ENCODE measurements around the gene UNC5CL. TPM values are rescaled to one million over a fixed set of nuclear protein-coding genes. Genes with fewer than 3 reads are reported as not detected.

UNC5CL gene
- total RNA-seq, 1 donor from 2014 or later: 0.51 TPM

DNA sequence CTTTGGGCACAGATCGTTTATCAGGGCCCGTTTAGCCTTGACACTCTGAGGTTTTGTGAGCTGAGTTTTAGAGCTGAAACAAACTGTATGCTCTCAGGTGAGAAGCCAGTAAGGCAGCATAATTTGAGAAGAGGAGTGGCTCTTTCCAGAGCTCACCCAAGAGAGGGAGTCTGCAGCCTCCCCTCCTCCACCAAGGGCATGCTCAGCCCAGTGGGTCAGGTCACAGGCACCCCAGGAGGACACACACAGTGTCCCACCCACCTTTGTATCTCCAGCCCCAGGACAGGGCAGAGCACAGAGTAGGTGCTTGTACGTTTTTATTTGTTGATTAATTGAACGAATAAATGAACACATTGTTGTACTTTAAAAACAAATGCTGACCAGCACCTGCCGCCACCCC, 6.6 kb upstream of the UNC5CL start:
- Mint-ChIP-seq H3K4me3 (ENCODE audit: unreplicated experiment) (no peak overlapping the region), H3K4me1 (ENCODE audit: unreplicated experiment) (peaks cover 10% of the 10 kb centered on the region), H3K27ac (ENCODE audit: unreplicated experiment) (no peak overlapping the region), H3K27me3 (ENCODE audit: unreplicated experiment) (peaks cover 11% of the 10 kb centered on the region), H3K36me3 (ENCODE audit: unreplicated experiment) (no peaks in the 10 kb centered on the region), H3K9me3 (ENCODE audit: unreplicated experiment) (no peaks in the 10 kb centered on the region)
- no peak for DNase-seq (ENCODE audit: extremely low spot score, unreplicated experiment)
- TF ChIP-seq, protein P1, sequence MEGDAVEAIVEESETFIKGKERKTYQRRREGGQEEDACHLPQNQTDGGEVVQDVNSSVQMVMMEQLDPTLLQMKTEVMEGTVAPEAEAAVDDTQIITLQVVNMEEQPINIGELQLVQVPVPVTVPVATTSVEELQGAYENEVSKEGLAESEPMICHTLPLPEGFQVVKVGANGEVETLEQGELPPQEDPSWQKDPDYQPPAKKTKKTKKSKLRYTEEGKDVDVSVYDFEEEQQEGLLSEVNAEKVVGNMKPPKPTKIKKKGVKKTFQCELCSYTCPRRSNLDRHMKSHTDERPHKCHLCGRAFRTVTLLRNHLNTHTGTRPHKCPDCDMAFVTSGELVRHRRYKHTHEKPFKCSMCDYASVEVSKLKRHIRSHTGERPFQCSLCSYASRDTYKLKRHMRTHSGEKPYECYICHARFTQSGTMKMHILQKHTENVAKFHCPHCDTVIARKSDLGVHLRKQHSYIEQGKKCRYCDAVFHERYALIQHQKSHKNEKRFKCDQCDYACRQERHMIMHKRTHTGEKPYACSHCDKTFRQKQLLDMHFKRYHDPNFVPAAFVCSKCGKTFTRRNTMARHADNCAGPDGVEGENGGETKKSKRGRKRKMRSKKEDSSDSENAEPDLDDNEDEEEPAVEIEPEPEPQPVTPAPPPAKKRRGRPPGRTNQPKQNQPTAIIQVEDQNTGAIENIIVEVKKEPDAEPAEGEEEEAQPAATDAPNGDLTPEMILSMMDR (IDR thresholded peaks at IDR 0.05): no peak

DNA sequence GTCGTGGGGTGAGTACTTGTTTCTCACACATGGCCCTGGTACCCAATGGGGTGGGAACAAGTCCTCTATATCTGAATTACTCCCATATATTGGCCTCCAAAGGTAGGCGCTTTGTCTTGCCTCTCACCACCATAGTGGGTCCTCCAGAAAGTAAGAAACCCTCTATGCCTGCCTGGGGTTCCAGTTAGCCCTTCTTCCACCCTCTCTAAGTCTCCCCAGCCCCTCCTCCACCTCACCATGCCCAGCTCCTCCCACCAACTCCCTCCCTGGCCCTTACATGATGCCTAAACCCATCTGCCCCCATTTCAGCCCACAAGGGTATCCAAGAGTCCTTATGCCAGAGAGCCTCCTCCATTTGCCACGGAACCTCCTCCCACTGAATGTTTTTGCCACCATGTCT, 4.1 kb upstream of the UNC5CL start:
- H3K9me3 Mint-ChIP-seq (ENCODE audit: unreplicated experiment): no peaks in the 10 kb centered on the region
- DNase-seq (ENCODE audit: extremely low spot score, unreplicated experiment): no peak
- TF ChIP-seq, protein P1 (IDR thresholded peaks at IDR 0.05): no peak
- H3K4me3 Mint-ChIP-seq (ENCODE audit: unreplicated experiment): no peak overlapping the region
- H3K27ac Mint-ChIP-seq (ENCODE audit: unreplicated experiment): no peak overlapping the region
- peaks cover 22% of the 10 kb centered on the region for H3K27me3 Mint-ChIP-seq (ENCODE audit: unreplicated experiment)
- H3K4me1 Mint-ChIP-seq (ENCODE audit: unreplicated experiment): peaks cover 6% of the 10 kb centered on the region
- no peaks in the 10 kb centered on the region for H3K36me3 Mint-ChIP-seq (ENCODE audit: unreplicated experiment)

DNA sequence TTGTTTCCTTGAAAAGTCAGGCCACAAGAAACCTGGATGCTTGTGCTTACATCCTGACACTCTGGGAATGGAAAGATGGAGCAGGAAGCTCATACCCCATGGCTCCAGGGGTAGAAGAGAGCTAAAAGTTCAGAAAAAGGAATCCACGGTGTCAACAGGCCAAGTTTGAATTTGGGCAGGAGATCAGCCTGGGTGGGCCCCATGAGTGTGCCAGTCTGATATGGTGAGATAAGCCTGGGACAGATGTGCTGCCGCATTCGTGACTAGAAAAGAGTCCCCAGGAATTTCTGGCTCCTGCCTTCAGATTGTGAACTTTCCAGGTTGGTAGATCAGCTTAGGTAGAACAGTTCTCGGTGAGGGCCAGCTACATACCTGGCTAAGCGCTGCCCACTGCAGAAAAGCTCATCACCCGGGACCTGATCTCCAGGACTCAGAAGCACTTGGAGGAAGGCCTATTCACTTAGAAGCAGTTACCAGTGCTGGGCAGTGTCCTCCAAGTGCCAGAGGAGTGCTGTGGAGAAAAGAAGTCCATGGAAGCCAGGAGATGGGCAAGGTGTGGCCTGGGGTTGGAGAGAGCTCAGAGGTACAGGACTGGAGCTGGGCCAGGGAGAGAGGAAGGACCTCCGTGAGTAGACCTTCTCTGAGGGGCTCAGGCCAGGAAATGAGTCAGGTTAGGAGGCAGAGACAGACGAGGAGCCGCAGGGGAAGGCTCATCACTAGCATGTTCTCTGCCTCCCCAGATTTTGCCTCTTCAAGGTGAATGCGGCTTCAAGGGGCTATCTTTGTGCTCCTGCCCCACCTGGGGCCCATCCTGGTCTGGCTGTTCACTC, 3.4 kb upstream of the UNC5CL start, which contains the start of gene TSPO2:
Gene TSPO2, plus strand, starts transcription at position 242 of the 830 bp plus-strand sequence. Its CDS starts 519 bp downstream, at position 761.
- TF ChIP-seq, protein P1 (IDR thresholded peaks at IDR 0.05): no peak
- Mint-ChIP-seq H3K27me3 (ENCODE audit: unreplicated experiment) (peaks cover 17% of the 10 kb centered on the region), H3K4me1 (ENCODE audit: unreplicated experiment) (peaks cover 6% of the 10 kb centered on the region), H3K27ac (ENCODE audit: unreplicated experiment) (no peak within 1 kb of the TSS), H3K9me3 (ENCODE audit: unreplicated experiment) (no peaks in the 10 kb centered on the region), H3K36me3 (ENCODE audit: unreplicated experiment) (no peaks in the 10 kb centered on the region), H3K4me3 (ENCODE audit: unreplicated experiment) (no peak within 1 kb of the TSS)
- no peak for DNase-seq (ENCODE audit: extremely low spot score, unreplicated experiment)

DNA sequence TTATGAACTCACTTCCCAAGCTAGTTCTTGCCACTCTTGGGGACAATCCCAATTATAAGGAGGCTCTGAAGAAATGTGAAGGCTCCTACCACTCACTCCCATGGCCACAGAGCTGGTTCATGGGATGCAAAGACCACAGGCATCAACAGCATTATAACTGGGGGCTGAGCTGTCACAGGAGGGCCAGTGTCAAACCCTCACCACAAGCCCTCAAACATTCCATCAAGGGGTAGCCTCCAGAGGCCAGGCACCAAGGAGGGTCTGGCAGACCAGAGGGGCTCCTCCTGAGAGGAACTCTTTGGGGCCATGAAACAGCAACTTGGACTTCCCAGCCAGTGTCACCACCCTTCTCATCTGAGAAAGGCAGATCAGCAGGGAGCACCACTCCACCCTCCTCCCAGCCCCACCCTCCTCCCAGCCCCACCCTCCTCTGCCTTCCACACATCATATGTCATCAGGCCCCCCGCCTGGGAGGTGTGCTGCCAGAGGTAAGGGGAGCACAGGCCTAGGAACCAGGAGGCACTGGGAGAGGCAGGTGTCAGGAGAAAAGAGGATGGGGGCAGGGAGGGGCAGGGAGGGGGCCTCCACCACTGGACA, 2.0 kb upstream of the UNC5CL start:
- no peaks in the 10 kb centered on the region for H3K36me3 Mint-ChIP-seq (ENCODE audit: unreplicated experiment)
- H3K4me3 Mint-ChIP-seq (ENCODE audit: unreplicated experiment): no peak overlapping the region
- H3K9me3 Mint-ChIP-seq (ENCODE audit: unreplicated experiment): no peaks in the 10 kb centered on the region
- H3K4me1 Mint-ChIP-seq (ENCODE audit: unreplicated experiment): peaks cover 6% of the 10 kb centered on the region
- no peak overlapping the region for H3K27ac Mint-ChIP-seq (ENCODE audit: unreplicated experiment)
- TF ChIP-seq, protein P1 (IDR thresholded peaks at IDR 0.05): no peak
- DNase-seq (ENCODE audit: extremely low spot score, unreplicated experiment): no peak
- H3K27me3 Mint-ChIP-seq (ENCODE audit: unreplicated experiment): peaks cover 18% of the 10 kb centered on the region

Measured in osteocyte (in vitro differentiated cells).